ENCODE data around the gene COL6A2.

Gene COL6A2

DNA sequence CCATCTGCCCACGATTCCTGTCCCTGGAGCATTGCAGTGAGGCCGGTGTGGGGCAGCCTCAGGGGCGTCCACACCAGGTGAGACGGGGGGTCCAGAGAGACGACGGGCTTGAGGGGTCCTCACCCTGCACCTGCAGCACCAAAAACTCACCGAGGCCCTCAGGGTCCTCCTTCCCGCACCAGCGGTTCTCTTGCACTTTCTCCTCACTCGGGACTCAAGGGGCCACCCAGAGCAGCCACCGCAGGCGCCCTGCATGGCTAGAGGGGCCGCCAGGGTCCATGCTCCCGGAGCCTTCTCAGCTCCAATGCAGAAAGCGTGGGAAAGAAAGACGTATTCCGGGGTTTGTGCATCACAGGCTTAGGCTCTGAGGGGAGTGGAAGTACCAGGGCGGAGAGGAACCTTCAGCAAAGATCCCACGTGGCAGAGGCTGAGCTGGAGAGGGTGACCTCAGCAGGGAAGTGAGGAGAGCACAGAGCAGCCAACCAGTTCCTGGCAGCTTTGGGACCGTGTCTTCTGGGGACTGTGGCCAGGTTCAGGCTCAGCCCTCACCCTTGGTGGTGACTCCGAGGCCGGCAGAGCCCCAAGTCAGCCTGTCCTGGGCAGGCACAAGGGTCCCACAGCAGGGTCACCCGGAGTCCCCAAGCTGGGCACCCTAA, 19.5 kb upstream of the COL6A2 start:
- no peak for DNase-seq (ENCODE audit: low spot score)
- in situ Hi-C loops (cut with MboI; ENCODE audit: low sequenced_read_pairs, unreplicated experiment) = no loop called here
- TF ChIP-seq, protein P1, sequence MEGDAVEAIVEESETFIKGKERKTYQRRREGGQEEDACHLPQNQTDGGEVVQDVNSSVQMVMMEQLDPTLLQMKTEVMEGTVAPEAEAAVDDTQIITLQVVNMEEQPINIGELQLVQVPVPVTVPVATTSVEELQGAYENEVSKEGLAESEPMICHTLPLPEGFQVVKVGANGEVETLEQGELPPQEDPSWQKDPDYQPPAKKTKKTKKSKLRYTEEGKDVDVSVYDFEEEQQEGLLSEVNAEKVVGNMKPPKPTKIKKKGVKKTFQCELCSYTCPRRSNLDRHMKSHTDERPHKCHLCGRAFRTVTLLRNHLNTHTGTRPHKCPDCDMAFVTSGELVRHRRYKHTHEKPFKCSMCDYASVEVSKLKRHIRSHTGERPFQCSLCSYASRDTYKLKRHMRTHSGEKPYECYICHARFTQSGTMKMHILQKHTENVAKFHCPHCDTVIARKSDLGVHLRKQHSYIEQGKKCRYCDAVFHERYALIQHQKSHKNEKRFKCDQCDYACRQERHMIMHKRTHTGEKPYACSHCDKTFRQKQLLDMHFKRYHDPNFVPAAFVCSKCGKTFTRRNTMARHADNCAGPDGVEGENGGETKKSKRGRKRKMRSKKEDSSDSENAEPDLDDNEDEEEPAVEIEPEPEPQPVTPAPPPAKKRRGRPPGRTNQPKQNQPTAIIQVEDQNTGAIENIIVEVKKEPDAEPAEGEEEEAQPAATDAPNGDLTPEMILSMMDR (IDR thresholded peaks at IDR 0.05; ENCODE audit: borderline replicate concordance, control extremely low read depth, extremely low read depth, insufficient read depth, missing control alignments) = no peak

DNA sequence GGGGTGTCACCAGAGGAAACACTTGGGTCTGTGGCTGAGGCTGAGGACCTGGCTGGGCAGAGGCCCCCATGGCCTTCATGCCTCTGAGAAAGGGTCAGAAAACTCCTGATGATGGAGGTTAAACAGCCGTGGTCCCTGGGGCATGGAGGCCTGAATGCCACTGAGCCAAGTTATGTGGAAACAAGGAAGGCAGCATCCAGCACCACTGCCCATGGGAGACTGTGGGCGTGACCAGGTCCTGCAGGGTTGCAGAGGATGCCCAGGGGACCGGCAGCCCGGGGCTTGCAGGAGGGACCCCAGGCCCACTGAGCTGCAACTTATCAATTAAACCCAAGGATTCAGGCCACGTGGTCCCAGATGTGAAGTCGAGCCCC, 18.9 kb upstream of the COL6A2 start:
- TF ChIP-seq, protein P1 (IDR thresholded peaks at IDR 0.05; ENCODE audit: borderline replicate concordance, control extremely low read depth, extremely low read depth, insufficient read depth, missing control alignments) = no peak
- in situ Hi-C loops (cut with MboI; ENCODE audit: low sequenced_read_pairs, unreplicated experiment) = no loop called here
- DNase-seq (ENCODE audit: low spot score) = no peak

DNA sequence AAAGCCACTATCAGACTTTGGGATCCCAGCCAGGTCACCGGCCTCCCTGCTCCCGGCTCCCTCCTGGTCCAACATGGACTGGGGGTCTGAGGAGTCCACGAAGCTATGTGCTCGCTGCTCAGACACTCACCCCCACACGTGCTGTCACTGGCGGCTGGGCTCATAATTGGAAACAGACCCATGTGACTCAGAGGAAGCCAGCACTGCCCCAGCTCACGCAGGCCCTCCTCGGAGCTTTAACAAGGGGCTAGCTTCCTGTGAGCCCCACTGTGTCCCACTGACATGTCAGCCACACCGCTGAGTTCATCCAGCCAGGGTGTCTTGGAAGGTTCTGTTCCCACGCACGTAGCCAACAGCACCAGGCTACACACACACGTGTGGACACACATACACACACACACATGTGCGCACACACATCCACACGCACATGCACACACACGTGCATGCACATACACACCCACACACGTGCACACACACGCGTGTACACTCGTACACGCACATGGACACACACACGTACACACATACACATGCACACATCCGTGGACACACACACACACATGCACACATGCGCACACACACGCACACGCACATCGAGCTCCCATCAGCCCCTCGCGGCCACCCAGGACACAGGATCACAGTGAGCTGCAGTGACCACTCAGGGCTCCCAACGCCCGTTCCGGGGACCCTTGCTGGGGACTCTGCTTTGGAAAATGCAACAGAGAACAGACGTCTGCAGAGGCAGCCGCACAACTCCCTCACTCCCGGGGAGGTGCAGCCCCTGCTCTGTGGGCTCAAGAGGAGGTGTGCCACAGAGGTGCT, 18.4 kb upstream of the COL6A2 start:
- in situ Hi-C loops (cut with MboI; ENCODE audit: low sequenced_read_pairs, unreplicated experiment) = no loop called here
- TF ChIP-seq, protein P1 (IDR thresholded peaks at IDR 0.05; ENCODE audit: borderline replicate concordance, control extremely low read depth, extremely low read depth, insufficient read depth, missing control alignments) = no peak
- DNase-seq (ENCODE audit: low spot score) = no peak

DNA sequence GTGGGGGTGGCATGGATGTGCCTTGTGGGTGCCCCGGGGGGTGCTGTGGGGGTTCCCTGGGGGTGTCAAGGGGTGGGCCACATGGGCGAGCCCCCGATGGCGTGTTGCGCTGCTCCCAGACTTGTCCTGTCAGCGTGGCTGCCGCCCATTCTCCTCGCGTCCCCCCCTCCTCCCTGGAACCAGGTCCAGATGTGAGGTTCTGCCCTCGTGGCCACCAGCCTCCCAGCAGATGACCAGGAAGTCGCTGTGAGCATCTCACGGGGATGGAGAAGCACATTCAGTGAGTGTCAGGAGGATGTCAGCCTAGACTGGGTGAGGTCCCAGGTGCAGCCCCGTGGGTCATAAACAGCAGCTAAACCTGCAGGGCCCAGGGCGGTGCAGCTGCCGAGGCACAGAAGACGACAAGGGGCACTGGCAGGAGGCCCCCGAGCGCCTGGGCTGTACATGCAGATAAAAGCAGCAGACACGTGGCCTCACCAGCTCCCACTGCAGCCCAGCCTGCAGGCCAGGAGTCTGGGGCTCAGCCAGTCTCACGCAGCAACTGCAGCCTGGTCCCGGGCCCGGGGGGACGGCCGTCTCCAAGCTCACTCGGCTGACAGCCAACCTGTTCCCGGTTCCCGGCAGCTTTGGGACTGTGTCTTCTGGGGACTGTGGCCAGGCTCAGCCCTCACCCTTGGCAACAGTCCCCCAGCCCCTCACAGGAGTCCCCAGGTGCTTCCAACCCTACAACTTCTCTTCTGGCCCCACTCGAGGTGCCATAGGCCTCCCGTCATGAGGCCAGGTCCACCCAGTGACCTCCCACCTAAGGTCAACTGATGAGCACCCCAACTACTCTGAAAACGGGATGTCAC, 17.5 kb upstream of the COL6A2 start:
- in situ Hi-C loops (cut with MboI; ENCODE audit: low sequenced_read_pairs, unreplicated experiment) = no loop called here
- peak; percentile 38 for DNase-seq (ENCODE audit: low spot score)
- TF ChIP-seq, protein P1 (IDR thresholded peaks at IDR 0.05; ENCODE audit: borderline replicate concordance, control extremely low read depth, extremely low read depth, insufficient read depth, missing control alignments) = no peak

DNA sequence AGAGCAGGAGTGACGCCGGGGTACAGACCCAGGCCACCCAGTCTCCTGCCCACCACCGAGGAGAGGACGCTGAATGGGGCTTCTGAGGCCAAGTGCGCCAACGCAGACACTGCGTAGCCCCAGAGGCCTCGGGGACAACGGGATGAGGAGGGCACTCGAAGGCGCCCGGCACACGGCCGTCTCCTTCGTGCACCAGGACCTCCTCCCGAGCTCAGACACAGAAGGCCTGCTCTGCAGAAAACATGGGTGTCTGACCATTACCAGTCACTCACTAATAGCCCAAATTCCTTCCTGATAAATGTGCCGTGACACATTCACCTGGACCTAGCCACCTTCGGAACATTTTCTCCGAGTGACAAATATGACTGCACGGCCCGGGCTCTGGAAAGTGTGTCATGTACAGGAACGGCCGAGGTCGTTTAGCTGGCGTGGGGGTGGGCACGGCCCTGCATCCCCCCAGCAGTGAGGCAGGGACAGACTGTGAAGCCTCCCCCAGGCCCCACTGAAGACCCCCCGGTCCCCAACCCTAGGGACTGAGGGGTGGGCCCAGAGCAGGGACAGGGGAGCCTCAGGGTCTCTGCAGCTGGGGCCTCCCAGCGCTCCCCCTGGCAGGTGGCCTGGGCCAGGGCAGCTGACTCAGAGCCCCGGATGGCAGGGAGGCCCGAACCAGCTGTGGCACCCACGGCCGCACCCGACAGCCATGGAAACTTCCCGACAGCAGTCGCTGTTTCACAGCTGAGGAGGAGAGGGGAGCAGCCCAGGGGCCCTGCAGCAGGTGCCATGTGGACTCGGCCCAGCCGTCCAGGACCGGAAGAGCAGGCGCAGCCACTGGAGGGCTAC, 16.7 kb upstream of the COL6A2 start:
- DNase-seq (ENCODE audit: low spot score) = no peak
- TF ChIP-seq, protein P1 (IDR thresholded peaks at IDR 0.05; ENCODE audit: borderline replicate concordance, control extremely low read depth, extremely low read depth, insufficient read depth, missing control alignments) = no peak
- in situ Hi-C loops (cut with MboI; ENCODE audit: low sequenced_read_pairs, unreplicated experiment) = no loop called here
